Adrenal gland (tissue), 12 donors: ENCODE results near the gene COL16A1. TPM values are rescaled to one million over a fixed set of nuclear protein-coding genes. Genes with fewer than 3 reads are reported as not detected.

Experiments
- DNase-seq, 7 donors: peaks; one replicate each; pipeline ENCODE4 v3.0.0-alpha.2; 2019 to 2020
- H3K27ac ChIP-seq, 5 donors: fragments of 200-600 bp; sonication (generic) in 4 of 5; 1 replicate in 3 of 5; 2 replicates in 2 of 5; pipeline versions ENCODE4 v1.5.1 to v1.8.0; 2016 to 2020; ENCODE audit warnings: mild to moderate bottlenecking in 1 of 5
- H3K27me3 ChIP-seq: fragments of 200-600 bp; 2 replicates; pipeline ENCODE4 v1.8.0; 2021
- H3K36me3 ChIP-seq, 2 donors: fragments of 200-600 bp; replicated peaks in 1 of 2; 1 replicate in 1 of 2; 2 replicates in 1 of 2; pipeline versions ENCODE4 v1.5.1 to v1.8.0; 2018 to 2022
- H3K4me1 ChIP-seq, 2 donors: fragments of 200-600 bp; replicated peaks in 1 of 2; 1 replicate in 1 of 2; 2 replicates in 1 of 2; pipeline versions ENCODE4 v1.5.1 to v1.8.0; 2018 to 2021
- H3K4me3 ChIP-seq, 4 donors: fragments of 200-600 bp; sonication (generic) in 3 of 4; one replicate each; pipeline ENCODE4 v1.5.1; 2016 to 2018
- H3K9me3 ChIP-seq, 3 donors: fragments of 200-600 bp; sonication (generic) in 1 of 3; replicated peaks in 1 of 3; 1 replicate in 2 of 3; 2 replicates in 1 of 3; pipeline versions ENCODE4 v1.5.1 to v1.8.0; 2016 to 2021
- CTCF ChIP-seq, 6 experiments: fragments of 450-650 bp in 4 of 6; fragments of 200-600 bp in 2 of 6; sonication (generic) in 1 of 6; IDR thresholded peaks; 1 replicate in 5 of 6; 2 replicates in 1 of 6; pipeline versions ENCODE4 v1.5.1 to v1.8.0; 2016 to 2021; ENCODE audit warnings: antibody characterized with exemption in 6 of 6, mild to moderate bottlenecking in 2 of 6, moderate library complexity in 1 of 6
- POLR2A ChIP-seq, 2 donors: fragments of 450-650 bp; IDR thresholded peaks; one replicate each; pipeline ENCODE4 v1.6.1; 2017; ENCODE audit warnings: antibody characterized with exemption in 2 of 2, mild to moderate bottlenecking in 2 of 2, moderate library complexity in 1 of 2
- WGBS, 4 donors: extraction: QIAGEN DNeasy Blood & Tissue Kit in 2 of 4; methylation state at CpG; one replicate each; pipeline versions ENCODE4 v1.1.5 to v1.1.7; 2013 to 2017; 5-methylcytosine and 5-hydroxymethylcytosine counted together
- intact Hi-C, 2 donors: fragments of 100-400 bp; cut with DNase I; formaldehyde crosslinking; loops; one replicate each; pipeline versions ENCODE4 v1.14.1 to v1.15.0; 2022 to 2023
- polyA plus RNA-seq, 3 donors: library from polyadenylated mRNA; stranded (reverse); fragments of 200-250 nt in 2 of 3; fragments of 350-450 nt in 1 of 3; fragmentation: Illumina TruSeq in 1 of 3; extraction: RNeasy Lipid Tissue Mini Kit (QIAGEN cat#74804) in 1 of 3; gene quantifications; one replicate each; pipeline ENCODE4 v1.2.3, GENCODE V29; 2013 to 2014
- total RNA-seq, 9 donors: library from RNA; depleted of rRNA in 4 of 9; stranded (reverse); fragments of >200 nt in 4 of 9; fragments of 120-200 nt in 1 of 9; fragmentation: NEBNext Ultra II Directional in 1 of 9; extraction: Animal tissue kit (Norgen Biotek cat#: 25700) in 1 of 9; gene quantifications; one replicate each; pipeline versions ENCODE4 v1.1.0 to v1.2.4, GENCODE V29; 2013 to 2023
- donor health status: healthy with polysubstance abuse.
- donor health status: Bipolar disorder and iron deficiency.
- donor health status: DM: yes; HTN: yes; CAD: no.
- donor health status: DM: no; HTN: no; CAD: no.
- donor health status: DM: no; HTN: no; CAD: no.
- donor health status: DM: yes; HTN: yes; CAD: no.

COL16A1 gene
- total and polyA plus RNA-seq, 12 donors = 6.1 to 129 (median 26.9) TPM

- Histone ChIP-seq H3K27me3 (no peaks in the 10 kb centered on the region), H3K27ac (no peak overlapping the region), H3K36me3 (peaks cover 0 to 67% of the 10 kb centered on the region in 2 donors), H3K4me3 (no peak overlapping the region), H3K9me3 (no peaks in the 10 kb centered on the region), H3K4me1 (peaks cover 10 to 23% of the 10 kb centered on the region in 2 donors)
- DNase-seq = no peak
- WGBS, 4 donors = 91 to 100% (median 98%) methylated on average over 3 of the region's 3 CpGs
- no peak for TF ChIP-seq CTCF (IDR thresholded peaks at IDR 0.05)
- no peak for TF ChIP-seq POLR2A (IDR thresholded peaks at IDR 0.05)
- intact Hi-C loops = no loop called here
Observed at GRCh38 chr1:31632649-31633048, 71.2 kb downstream of the COL16A1 start.

GRCh38 chr1:31628931-31629556, 74.8 kb downstream of the COL16A1 start:
- Histone ChIP-seq H3K4me3 (no peak overlapping the region), H3K27me3 (no peaks in the 10 kb centered on the region), H3K9me3 (no peaks in the 10 kb centered on the region), H3K36me3 (peaks cover 0 to 53% of the 10 kb centered on the region in 2 donors), H3K4me1 (peaks cover 27 to 34% of the 10 kb centered on the region in 2 donors), H3K27ac (peak overlapping the region in 3 of 5 donors; percentile 75 to 89 (median 87))
- TF ChIP-seq POLR2A (IDR thresholded peaks at IDR 0.05) (no peak), CTCF (IDR thresholded peaks at IDR 0.05) (no peak)
- no peak for DNase-seq
- intact Hi-C loops = no loop called here
- WGBS, 4 donors = 82 to 90% (median 88%) methylated on average over 5 to 6 of the region's 6 CpGs

- no peak for TF ChIP-seq CTCF (IDR thresholded peaks at IDR 0.05)
- TF ChIP-seq POLR2A (IDR thresholded peaks at IDR 0.05) = peak in 1 of 2 donors; percentile 24
- H3K27ac ChIP-seq = peak overlapping the region; percentile 18 to 89 (median 75)
- peak in 5 of 7 donors; percentile 67 to 83 (median 73) for DNase-seq
- no peaks in the 10 kb centered on the region for H3K27me3 ChIP-seq
- H3K36me3 ChIP-seq = peaks cover 0 to 49% of the 10 kb centered on the region in 2 donors
- 51 to 59% (median 54%) methylated on average over 9 to 11 of the region's 11 CpGs for WGBS, 4 donors
- H3K4me3 ChIP-seq = no peak overlapping the region
- intact Hi-C loops = no loop called here
- peaks cover 27 to 34% of the 10 kb centered on the region in 2 donors for H3K4me1 ChIP-seq
- no peaks in the 10 kb centered on the region for H3K9me3 ChIP-seq
Observed at GRCh38 chr1:31627930-31628559, 75.8 kb downstream of the COL16A1 start.

GRCh38 chr1:31627301-31627929, 76.4 kb downstream of the COL16A1 start:
- intact Hi-C loops = no loop called here
- Histone ChIP-seq H3K27ac (peak overlapping the region; percentile 53 to 89 (median 79)), H3K4me3 (no peak overlapping the region), H3K27me3 (no peaks in the 10 kb centered on the region), H3K36me3 (peaks cover 0 to 43% of the 10 kb centered on the region in 2 donors), H3K9me3 (no peaks in the 10 kb centered on the region), H3K4me1 (peaks cover 27 to 34% of the 10 kb centered on the region in 2 donors)
- peak; percentile 71 to 94 (median 85) for DNase-seq
- WGBS, 4 donors = 18 to 40% (median 22%) methylated on average over 2 to 13 of the region's 13 CpGs
- TF ChIP-seq CTCF (IDR thresholded peaks at IDR 0.05) (no peak), POLR2A (IDR thresholded peaks at IDR 0.05) (no peak)
